ENCODE results near the gene ZBTB16. TPM values are rescaled to one million over a fixed set of nuclear protein-coding genes. Genes with fewer than 3 reads are reported as not detected.

ZBTB16 gene
- total and polyA plus RNA-seq, 2 of the 13 experiments (the other 11 are each of a cell fraction or from before 2014, with no cell fraction given), result not detected

- Histone ChIP-seq H4K20me1 (ENCODE audit: insufficient read depth, low read length) (no peaks in the 10 kb centered on the region), H3K4me2 (ENCODE audit: low read depth, low read length) (no peak overlapping the region), H2AFZ (ENCODE audit: low read length) (no peak overlapping the region), H3K9ac (ENCODE audit: insufficient read depth, low read depth, low read length) (no peak overlapping the region), H3K9me3 (ENCODE audit: low read length) (no peaks in the 10 kb centered on the region), H3K27ac (ENCODE audit: extremely low read length, insufficient read depth, low read length) (no peak overlapping the region), H3K4me3 (replicated peaks in 1 of 3; ENCODE audit: insufficient read depth in 1 of 3, low read depth in 2 of 3, low read length in 3 of 3) (no peak overlapping the region), H3K79me2 (ENCODE audit: insufficient read depth, low read length) (no peaks in the 10 kb centered on the region), H3K36me3 (replicated peaks in 1 of 2; ENCODE audit: control insufficient read depth in 1 of 2, insufficient read depth in 2 of 2, low read length in 2 of 2) (no peaks in the 10 kb centered on the region), H3K4me1 (ENCODE audit: insufficient read depth, low read length) (no peaks in the 10 kb centered on the region), H3K27me3 (ENCODE audit: control insufficient read depth in 1 of 2, insufficient read depth in 2 of 2, low read length in 2 of 2) (peaks cover 3 to 32% of the 10 kb centered on the region in 2 experiments; a peak in 4 of 5 replicates)
- intact Hi-C loops (cut with micrococcal nuclease; ENCODE audit: unreplicated experiment) (no loop called here), in situ Hi-C loops (cut with HindIII; ENCODE audit: extremely low pct_ligation_motif_present, low pct_unique_long_range_greater_than_20kb) (loop anchor here (25.0 kb wide), 1 partner anchor 460 kb away; no protein-coding TSS in a partner anchor)
- POLR2A ChIA-PET, result no interaction called here
- CTCF ChIA-PET (ENCODE audit: low intra/inter-chr PET ratio, low total read pairs), result no interaction called here
- no peak for FAIRE-seq
- no peak for DNase-seq (ENCODE audit: low spot score)
- ATAC-seq, result no peak
- BruUV-seq (replicated peaks), result no TSS peak
- 11% methylated on average over 4 of the region's 4 CpGs for WGBS (ENCODE audit: low lambda C conversion rate)
- TF ChIP-seq, protein P1, sequence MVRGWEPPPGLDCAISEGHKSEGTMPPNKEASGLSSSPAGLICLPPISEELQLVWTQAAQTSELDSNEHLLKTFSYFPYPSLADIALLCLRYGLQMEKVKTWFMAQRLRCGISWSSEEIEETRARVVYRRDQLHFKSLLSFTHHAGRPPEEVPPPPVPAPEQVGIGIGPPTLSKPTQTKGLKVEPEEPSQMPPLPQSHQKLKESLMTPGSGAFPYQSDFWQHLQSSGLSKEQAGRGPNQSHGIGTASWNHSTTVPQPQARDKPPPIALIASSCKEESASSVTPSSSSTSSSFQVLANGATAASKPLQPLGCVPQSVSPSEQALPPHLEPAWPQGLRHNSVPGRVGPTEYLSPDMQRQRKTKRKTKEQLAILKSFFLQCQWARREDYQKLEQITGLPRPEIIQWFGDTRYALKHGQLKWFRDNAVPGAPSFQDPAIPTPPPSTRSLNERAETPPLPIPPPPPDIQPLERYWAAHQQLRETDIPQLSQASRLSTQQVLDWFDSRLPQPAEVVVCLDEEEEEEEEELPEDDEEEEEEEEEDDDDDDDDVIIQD (CRISPR knock-in tag; IDR thresholded peaks at IDR 0.05; ENCODE audit: low read depth), result no peak
- TF ChIP-seq ZMAT5 (CRISPR knock-in tag; IDR thresholded peaks at IDR 0.05; ENCODE audit: borderline replicate concordance, low read depth) (no peak), HES4 (CRISPR knock-in tag; IDR thresholded peaks at IDR 0.05; ENCODE audit: borderline replicate concordance) (no peak), IKZF1 (IDR thresholded peaks at IDR 0.05) (no peak), BRF2 (CRISPR knock-in tag; IDR thresholded peaks at IDR 0.05) (no peak), ZSCAN29 (CRISPR knock-in tag; conservative IDR thresholded peaks at IDR 0.05) (no peak), IRX3 (CRISPR knock-in tag; IDR thresholded peaks at IDR 0.05; ENCODE audit: borderline replicate concordance, low read depth) (no peak), FOXK2 (IDR thresholded peaks at IDR 0.05) (no peak)
- TF ChIP-seq, protein P2, sequence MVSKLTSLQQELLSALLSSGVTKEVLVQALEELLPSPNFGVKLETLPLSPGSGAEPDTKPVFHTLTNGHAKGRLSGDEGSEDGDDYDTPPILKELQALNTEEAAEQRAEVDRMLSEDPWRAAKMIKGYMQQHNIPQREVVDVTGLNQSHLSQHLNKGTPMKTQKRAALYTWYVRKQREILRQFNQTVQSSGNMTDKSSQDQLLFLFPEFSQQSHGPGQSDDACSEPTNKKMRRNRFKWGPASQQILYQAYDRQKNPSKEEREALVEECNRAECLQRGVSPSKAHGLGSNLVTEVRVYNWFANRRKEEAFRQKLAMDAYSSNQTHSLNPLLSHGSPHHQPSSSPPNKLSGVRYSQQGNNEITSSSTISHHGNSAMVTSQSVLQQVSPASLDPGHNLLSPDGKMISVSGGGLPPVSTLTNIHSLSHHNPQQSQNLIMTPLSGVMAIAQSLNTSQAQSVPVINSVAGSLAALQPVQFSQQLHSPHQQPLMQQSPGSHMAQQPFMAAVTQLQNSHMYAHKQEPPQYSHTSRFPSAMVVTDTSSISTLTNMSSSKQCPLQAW (CRISPR knock-in tag; IDR thresholded peaks at IDR 0.05), result no peak
- TF ChIP-seq, protein P3, sequence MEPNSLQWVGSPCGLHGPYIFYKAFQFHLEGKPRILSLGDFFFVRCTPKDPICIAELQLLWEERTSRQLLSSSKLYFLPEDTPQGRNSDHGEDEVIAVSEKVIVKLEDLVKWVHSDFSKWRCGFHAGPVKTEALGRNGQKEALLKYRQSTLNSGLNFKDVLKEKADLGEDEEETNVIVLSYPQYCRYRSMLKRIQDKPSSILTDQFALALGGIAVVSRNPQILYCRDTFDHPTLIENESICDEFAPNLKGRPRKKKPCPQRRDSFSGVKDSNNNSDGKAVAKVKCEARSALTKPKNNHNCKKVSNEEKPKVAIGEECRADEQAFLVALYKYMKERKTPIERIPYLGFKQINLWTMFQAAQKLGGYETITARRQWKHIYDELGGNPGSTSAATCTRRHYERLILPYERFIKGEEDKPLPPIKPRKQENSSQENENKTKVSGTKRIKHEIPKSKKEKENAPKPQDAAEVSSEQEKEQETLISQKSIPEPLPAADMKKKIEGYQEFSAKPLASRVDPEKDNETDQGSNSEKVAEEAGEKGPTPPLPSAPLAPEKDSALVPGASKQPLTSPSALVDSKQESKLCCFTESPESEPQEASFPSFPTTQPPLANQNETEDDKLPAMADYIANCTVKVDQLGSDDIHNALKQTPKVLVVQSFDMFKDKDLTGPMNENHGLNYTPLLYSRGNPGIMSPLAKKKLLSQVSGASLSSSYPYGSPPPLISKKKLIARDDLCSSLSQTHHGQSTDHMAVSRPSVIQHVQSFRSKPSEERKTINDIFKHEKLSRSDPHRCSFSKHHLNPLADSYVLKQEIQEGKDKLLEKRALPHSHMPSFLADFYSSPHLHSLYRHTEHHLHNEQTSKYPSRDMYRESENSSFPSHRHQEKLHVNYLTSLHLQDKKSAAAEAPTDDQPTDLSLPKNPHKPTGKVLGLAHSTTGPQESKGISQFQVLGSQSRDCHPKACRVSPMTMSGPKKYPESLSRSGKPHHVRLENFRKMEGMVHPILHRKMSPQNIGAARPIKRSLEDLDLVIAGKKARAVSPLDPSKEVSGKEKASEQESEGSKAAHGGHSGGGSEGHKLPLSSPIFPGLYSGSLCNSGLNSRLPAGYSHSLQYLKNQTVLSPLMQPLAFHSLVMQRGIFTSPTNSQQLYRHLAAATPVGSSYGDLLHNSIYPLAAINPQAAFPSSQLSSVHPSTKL (CRISPR knock-in tag; IDR thresholded peaks at IDR 0.05), result no peak
- TF ChIP-seq, protein P4, sequence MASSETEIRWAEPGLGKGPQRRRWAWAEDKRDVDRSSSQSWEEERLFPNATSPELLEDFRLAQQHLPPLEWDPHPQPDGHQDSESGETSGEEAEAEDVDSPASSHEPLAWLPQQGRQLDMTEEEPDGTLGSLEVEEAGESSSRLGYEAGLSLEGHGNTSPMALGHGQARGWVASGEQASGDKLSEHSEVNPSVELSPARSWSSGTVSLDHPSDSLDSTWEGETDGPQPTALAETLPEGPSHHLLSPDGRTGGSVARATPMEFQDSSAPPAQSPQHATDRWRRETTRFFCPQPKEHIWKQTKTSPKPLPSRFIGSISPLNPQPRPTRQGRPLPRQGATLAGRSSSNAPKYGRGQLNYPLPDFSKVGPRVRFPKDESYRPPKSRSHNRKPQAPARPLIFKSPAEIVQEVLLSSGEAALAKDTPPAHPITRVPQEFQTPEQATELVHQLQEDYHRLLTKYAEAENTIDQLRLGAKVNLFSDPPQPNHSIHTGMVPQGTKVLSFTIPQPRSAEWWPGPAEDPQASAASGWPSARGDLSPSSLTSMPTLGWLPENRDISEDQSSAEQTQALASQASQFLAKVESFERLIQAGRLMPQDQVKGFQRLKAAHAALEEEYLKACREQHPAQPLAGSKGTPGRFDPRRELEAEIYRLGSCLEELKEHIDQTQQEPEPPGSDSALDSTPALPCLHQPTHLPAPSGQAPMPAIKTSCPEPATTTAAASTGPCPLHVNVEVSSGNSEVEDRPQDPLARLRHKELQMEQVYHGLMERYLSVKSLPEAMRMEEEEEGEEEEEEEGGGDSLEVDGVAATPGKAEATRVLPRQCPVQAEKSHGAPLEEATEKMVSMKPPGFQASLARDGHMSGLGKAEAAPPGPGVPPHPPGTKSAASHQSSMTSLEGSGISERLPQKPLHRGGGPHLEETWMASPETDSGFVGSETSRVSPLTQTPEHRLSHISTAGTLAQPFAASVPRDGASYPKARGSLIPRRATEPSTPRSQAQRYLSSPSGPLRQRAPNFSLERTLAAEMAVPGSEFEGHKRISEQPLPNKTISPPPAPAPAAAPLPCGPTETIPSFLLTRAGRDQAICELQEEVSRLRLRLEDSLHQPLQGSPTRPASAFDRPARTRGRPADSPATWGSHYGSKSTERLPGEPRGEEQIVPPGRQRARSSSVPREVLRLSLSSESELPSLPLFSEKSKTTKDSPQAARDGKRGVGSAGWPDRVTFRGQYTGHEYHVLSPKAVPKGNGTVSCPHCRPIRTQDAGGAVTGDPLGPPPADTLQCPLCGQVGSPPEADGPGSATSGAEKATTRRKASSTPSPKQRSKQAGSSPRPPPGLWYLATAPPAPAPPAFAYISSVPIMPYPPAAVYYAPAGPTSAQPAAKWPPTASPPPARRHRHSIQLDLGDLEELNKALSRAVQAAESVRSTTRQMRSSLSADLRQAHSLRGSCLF (CRISPR knock-in tag; IDR thresholded peaks at IDR 0.05; ENCODE audit: borderline replicate concordance), result no peak
Measured at GRCh38 chr11:114272311-114272710, 212.8 kb downstream of the ZBTB16 start.

Data from HepG2 (cell line).